T1000 (cell line): ENCODE measurements around the gene MAP3K8.
A peak's percentile ranks its signal among the peaks of the same experiment; 100 is the strongest.

ENCODE experiments used
- DNase-seq: peaks from one replicate; lab custom pipeline; 2025; ENCODE audit warnings: mixed read lengths; lab: John Stamatoyannopoulos, UW

The MAP3K8 gene

GRCh38 chr10:30433730-30434272 lies at the start of gene MAP3K8:
Gene MAP3K8 (plus strand): TSS chr10:30434184. CDS start chr10:30438939, 4,755 bp downstream.
- peak; percentile 60 for DNase-seq

DNA sequence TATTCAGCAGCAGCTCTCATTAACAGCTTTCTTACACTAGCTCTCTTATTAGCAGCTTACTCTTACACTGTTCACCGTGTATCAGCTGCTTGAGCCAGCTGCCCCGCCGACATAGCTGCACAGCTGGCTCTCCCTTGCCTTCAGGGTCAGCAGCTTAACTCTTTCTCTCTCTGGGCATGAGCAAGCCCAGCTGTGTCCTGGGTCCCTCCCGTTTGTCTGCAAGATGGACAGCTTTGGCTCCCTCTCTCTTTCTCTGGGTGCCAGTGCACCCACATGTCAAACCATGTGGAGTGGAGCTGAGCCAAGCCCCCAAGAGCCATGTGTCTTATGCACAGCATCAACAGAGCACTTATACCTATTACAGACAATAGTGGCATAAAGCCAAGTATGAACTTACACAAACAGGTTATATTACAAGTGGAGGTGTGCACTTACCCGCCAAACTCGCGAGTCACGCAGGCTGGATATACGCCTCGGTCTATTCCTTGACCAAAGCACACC lies 49.2 kb upstream of the MAP3K8 start:
- DNase-seq, result no peak

GRCh38 chr10:30386801-30387588 lies 47.0 kb upstream of the MAP3K8 start:
- peak; percentile 56 for DNase-seq

- peak; percentile 56 for DNase-seq
Measured at GRCh38 chr10:30387646-30388243, 46.2 kb upstream of the MAP3K8 start.

- no peak for DNase-seq
Measured at GRCh38 chr10:30389543-30389942, 44.4 kb upstream of the MAP3K8 start.

- DNase-seq, result no peak
Measured at GRCh38 chr10:30390207-30390606, 43.8 kb upstream of the MAP3K8 start.

DNA sequence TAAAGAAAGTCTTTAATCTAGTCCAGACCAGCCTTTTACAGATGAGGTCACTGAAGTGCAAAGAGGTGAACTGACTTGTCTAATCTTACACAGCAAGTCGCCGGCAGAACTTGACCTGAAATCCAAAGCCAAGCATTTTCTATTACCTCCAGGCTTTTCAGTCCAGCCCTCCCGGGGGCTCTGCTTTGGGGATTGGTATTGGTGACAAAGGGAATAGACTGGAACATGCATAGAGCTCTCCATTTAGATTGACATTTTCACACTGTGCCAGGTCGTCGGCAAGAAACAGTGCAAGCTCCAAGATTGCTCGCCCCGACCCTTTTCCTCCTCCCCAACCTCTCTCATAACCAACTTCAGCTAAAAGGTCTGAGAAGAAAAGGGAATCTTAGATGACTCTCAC lies 42.7 kb upstream of the MAP3K8 start:
- DNase-seq, result no peak

DNA sequence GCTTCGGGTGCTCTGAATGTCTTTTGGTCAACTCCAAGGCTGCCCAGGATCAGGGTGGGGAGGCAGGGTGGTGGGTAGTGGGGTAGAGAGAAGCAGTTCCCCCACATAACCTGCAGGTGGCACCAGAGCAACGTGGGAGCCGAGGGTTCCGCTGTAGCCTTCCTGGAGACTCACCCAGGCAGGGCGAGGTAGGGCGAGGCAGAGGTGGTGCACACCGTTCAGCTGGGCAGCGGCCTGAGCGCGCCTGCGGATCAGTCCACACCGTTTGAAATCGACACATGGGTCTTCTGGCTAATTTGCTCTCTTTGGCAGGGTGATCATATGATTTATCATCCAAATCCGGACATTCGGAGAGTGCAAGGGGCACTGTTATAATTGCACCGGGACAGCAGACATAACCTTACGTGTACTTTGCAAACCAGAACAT lies 41.4 kb upstream of the MAP3K8 start:
- peak; percentile 23 for DNase-seq

GRCh38 chr10:30396293-30396692 lies 37.7 kb upstream of the MAP3K8 start:
- DNase-seq, result no peak

DNA sequence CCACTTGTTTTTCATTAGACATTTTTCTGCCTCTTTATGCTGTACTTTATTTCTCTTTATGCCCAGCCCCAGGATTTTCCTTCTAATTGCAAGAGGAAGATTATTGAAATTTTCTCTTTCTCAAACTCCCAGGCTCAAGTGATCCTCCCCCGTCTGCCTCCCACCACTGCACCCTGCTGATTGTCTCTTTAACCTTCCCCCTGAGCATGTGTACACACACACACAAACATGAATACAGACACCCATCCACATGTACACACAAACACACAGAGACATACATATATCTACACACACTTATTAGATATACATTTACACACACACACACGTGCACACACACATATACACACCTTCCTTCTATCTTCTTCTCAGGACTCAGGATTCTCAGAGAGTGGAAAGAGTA lies 37.3 kb upstream of the MAP3K8 start:
- no peak for DNase-seq

DNA sequence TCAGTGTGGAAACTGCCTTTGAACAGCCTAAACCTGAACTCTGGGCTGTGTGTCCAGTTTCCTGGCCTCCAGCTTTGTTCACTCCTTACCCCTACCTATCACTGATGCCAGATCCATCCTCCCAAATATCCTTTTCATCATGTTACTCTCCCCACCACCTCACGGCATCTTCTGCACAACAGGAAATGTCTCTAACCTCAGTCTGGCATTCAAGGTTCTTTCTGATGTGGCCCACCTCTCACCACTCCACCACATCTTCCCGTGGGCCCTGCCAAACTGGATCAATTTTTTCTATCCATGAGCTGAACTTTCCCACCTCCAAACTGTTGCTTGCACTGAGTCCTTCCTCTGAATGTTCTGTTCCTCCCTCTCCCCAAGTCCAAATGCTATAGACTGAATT lies 35.8 kb upstream of the MAP3K8 start:
- no peak for DNase-seq

GRCh38 chr10:30398788-30399187 lies 35.2 kb upstream of the MAP3K8 start:
- DNase-seq, result no peak

GRCh38 chr10:30403494-30403893 lies 30.5 kb upstream of the MAP3K8 start:
- DNase-seq, result no peak

DNA sequence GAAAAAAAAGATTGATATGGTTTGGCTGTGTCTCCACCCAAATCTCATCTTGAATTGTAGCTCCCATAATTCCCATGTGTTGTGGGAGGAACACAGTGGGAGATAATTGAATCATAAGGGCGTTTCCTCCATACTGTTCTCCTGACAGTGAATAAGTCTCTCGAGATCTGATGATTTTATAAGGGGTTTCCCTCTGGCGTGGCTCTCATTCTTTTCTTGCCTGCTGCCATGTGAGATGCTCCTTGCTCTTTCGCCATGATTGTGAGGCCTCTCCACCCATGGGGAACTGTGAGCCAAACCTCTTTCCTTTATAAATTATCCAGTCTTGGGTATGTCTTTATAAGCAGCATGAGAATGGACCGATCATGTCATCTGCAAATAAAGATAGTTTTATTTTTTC lies 29.4 kb upstream of the MAP3K8 start:
- no peak for DNase-seq

DNA sequence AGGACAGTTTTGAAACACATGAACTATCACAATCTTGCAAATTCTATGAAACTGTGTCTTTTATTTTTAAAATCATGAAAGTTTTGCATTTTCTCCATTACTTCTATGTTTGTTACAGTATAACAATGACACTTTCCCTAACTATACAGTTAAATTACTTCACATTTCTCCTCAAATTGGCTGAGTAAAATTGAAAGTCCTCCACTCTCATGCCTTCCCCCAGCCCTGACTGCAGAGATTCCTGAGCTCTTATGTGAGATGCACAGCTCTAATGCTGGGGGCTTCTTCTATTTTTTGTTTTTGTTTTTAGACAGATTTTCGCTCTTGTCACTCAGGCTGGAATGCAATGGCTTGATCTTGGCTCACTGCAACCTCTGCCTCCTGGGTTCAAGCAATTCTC lies 22.7 kb upstream of the MAP3K8 start:
- DNase-seq, result no peak

- no peak for DNase-seq
Measured at GRCh38 chr10:30412901-30413300, 21.1 kb upstream of the MAP3K8 start.

GRCh38 chr10:30413996-30414576 lies 19.9 kb upstream of the MAP3K8 start:
- no peak for DNase-seq

DNA sequence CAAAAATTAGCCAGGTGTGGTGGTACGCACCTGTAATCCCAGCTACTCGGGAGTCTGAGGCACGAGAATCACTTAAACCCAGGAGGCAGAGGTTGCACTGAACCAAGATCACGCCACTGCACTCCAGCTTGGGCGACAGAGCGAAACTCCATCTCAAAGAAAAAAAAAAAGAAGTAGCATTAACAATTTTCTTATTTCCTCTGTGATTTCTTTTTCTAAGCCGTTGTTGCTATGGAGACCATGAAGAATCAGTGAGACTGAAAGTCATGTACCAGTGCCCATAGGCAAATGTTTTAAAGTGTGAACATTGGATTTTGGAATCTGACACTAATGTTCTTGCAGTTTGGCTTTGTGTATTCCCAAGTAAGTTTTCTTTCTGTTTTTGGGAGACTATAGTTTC lies 18.4 kb upstream of the MAP3K8 start:
- DNase-seq, result no peak

DNA sequence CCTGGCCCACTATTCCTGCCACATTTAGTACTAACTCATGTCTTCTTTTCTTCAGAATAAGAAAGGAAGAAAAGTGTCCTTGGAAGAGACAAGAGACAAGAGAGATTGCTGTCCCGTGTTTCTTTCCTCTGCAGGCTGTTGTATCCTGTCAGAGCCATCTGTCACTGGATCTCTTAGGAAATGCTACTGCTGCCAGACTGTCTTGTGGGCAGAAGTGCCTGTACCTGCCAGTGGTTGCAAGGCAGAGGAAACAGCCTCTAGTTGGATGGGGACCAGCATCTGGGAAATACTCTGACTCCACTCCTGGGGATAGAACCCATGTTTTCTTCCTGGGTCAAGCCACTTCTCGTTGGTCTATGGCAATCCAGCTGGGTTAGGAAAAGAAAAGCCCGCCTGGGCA lies 16.7 kb upstream of the MAP3K8 start:
- DNase-seq, result no peak

- no peak for DNase-seq
Measured at GRCh38 chr10:30420266-30420665, 13.7 kb upstream of the MAP3K8 start.

GRCh38 chr10:30420766-30421165 lies 13.2 kb upstream of the MAP3K8 start:
- DNase-seq, result no peak

GRCh38 chr10:30422151-30422695 lies 11.8 kb upstream of the MAP3K8 start:
- no peak for DNase-seq
